Endodermal cell (in vitro differentiated cells): ENCODE data around the gene IGSF5. TPM values are rescaled to one million over a fixed set of nuclear protein-coding genes. Genes with fewer than 3 reads are reported as not detected.

Source experiments
- DNase-seq: peaks from one replicate; pipeline ENCODE4 v3.0.0-alpha.2; 2017
- H3K27ac ChIP-seq: 2 replicates; pipeline ENCODE4 v1.5.1; 2013; ENCODE audit warnings: mild to moderate bottlenecking, low read depth, low read length, moderate library complexity
- H3K27me3 ChIP-seq: 2 replicates; pipeline ENCODE4 v1.6.1; 2013; ENCODE audit warnings: mild to moderate bottlenecking, low read length, moderate library complexity; ENCODE audit not compliant: insufficient read depth, control insufficient read depth, poor library complexity, severe bottlenecking
- H3K36me3 ChIP-seq: 2 replicates; pipeline ENCODE4 v1.7.0; 2013; ENCODE audit warnings: mild to moderate bottlenecking, low read length, moderate library complexity; ENCODE audit not compliant: control insufficient read depth, insufficient read depth
- H3K4me1 ChIP-seq: one replicate; pipeline ENCODE4 v1.7.0; 2013; ENCODE audit warnings: low read length; ENCODE audit not compliant: control insufficient read depth, insufficient read depth
- H3K4me3 ChIP-seq: 2 replicates; pipeline ENCODE4 v1.5.1; 2013; ENCODE audit warnings: mild to moderate bottlenecking, low read length, moderate library complexity
- H3K9ac ChIP-seq: 2 replicates; pipeline ENCODE4 v1.6.1; 2013; ENCODE audit warnings: mild to moderate bottlenecking, low read length, moderate library complexity; ENCODE audit not compliant: poor library complexity, severe bottlenecking; ENCODE audit errors: extremely low read depth
- H3K9me3 ChIP-seq: 2 replicates; pipeline ENCODE4 v1.6.1; 2013; ENCODE audit warnings: mild to moderate bottlenecking, low read length, moderate library complexity; ENCODE audit not compliant: control insufficient read depth
- H3K27ac Mint-ChIP-seq: 2 replicates; pipeline ENCODE4 v1.8.0; 2020; ENCODE audit warnings: mixed read lengths
- H3K27me3 Mint-ChIP-seq: 2 replicates; pipeline ENCODE4 v1.8.0; 2021; ENCODE audit warnings: mild to moderate bottlenecking, mixed read lengths; ENCODE audit not compliant: insufficient read depth
- H3K36me3 Mint-ChIP-seq: 2 replicates; pipeline ENCODE4 v1.8.0; 2020; ENCODE audit warnings: low read depth, mixed read lengths
- H3K4me1 Mint-ChIP-seq: 2 replicates; pipeline ENCODE4 v1.8.0; 2020; ENCODE audit warnings: mixed read lengths
- H3K4me3 Mint-ChIP-seq: 2 replicates; pipeline ENCODE4 v1.8.0; 2020; ENCODE audit warnings: mild to moderate bottlenecking, moderate library complexity, mixed read lengths
- H3K9me3 Mint-ChIP-seq: 2 replicates; pipeline ENCODE4 v1.8.0; 2020; ENCODE audit warnings: mild to moderate bottlenecking, mixed read lengths
- WGBS, 2 experiments: methylation state at CpG; one replicate each; pipeline versions ENCODE4 v1.1.5 to v1.1.7; 2013; ENCODE audit warnings: missing lambda C conversion rate in 2 of 2, mixed read lengths in 1 of 2; ENCODE audit not compliant: insufficient coverage in 1 of 2, insufficient read length in 1 of 2; 5-methylcytosine and 5-hydroxymethylcytosine counted together
- total RNA-seq, 2 donors: library from RNA; stranded (reverse); fragmentation: NEBNext Ultra II Directional in 1 of 2; extraction: Animal tissue kit (Norgen Biotek cat#: 25700) in 1 of 2; gene quantifications; 2 replicates in 1 of 2; 3 replicates in 1 of 2; pipeline ENCODE4 v1.2.1, GENCODE V29; 2021
- TF ChIP-seq, protein P1 (sequence below): fragments of 200-600 bp; sonication (generic); conservative IDR thresholded peaks from 2 replicates; pipeline ENCODE4 v1.5.0; 2021; ENCODE audit warnings: antibody characterized with exemption, mild to moderate bottlenecking

The IGSF5 gene
- total RNA-seq, 2 donors from 2014 or later = 0.77 to 0.81 TPM

DNA sequence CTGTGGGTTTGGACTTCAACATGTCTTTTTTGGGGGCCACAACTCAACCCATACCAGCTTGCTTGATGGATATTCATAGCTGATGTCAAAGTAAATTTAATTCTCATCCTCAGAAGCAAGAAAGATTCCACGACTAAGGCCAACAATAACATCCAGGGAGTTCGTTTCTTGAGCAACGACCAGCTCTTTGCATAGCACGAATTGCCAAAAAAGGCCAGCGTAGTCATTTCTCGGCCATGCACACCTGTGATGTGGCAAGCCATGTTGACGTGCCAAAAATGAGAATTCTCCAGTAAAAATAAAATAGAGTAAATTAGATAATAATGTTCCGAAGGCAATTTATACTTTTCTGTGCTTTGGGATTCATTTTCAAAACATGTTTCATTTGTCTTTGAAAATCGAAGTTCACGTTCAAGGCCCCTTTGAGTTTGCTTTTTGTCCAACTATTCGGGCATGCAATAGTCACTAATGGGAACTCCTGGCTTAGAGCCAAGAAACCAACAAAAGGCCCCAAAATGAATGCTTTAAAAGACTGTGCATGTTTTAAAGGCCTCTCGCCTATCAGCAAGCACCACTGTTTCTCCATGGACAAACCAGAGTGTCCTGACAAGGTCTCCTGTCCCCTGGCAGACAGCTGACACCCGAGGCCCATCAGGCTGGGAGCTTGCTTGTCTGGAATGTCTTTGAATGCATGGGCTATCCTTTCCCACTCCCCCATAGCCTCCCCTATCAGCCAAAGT lies 14.4 kb upstream of the IGSF5 start:
- Mint-ChIP-seq H3K4me1 (peaks cover 2% of the 10 kb centered on the region), H3K9me3 (no peaks in the 10 kb centered on the region)
- H3K27ac ChIP-seq = no peak overlapping the region

DNA sequence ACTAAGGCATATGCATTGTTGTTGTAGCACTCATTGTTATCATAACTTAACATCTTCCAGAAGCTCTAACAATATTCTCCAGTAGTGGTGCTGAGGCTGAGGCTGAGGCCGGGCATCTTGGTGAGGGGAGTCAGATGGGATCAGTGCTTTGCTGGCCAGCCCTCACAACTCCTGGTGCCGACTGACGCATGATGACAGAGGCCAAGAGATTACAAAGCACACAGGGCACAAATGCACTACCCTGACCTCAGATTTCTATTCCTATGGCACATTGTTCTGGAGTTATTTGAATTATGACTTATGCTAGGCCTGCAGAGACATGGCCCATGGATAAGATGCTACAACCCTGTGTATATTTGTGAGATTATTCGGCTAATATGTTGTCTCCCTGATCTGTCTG lies 8.3 kb upstream of the IGSF5 start:
- no peaks in the 10 kb centered on the region for H3K27me3 Mint-ChIP-seq
- no peak overlapping the region for H3K9ac ChIP-seq
- TF ChIP-seq, protein P1, sequence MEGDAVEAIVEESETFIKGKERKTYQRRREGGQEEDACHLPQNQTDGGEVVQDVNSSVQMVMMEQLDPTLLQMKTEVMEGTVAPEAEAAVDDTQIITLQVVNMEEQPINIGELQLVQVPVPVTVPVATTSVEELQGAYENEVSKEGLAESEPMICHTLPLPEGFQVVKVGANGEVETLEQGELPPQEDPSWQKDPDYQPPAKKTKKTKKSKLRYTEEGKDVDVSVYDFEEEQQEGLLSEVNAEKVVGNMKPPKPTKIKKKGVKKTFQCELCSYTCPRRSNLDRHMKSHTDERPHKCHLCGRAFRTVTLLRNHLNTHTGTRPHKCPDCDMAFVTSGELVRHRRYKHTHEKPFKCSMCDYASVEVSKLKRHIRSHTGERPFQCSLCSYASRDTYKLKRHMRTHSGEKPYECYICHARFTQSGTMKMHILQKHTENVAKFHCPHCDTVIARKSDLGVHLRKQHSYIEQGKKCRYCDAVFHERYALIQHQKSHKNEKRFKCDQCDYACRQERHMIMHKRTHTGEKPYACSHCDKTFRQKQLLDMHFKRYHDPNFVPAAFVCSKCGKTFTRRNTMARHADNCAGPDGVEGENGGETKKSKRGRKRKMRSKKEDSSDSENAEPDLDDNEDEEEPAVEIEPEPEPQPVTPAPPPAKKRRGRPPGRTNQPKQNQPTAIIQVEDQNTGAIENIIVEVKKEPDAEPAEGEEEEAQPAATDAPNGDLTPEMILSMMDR = no peak
- H3K27me3 ChIP-seq = no peaks in the 10 kb centered on the region
- no peak overlapping the region for H3K27ac Mint-ChIP-seq
- H3K4me1 ChIP-seq = no peaks in the 10 kb centered on the region
- no peaks in the 10 kb centered on the region for H3K4me1 Mint-ChIP-seq
- H3K9me3 Mint-ChIP-seq = no peaks in the 10 kb centered on the region
- no peaks in the 10 kb centered on the region for H3K36me3 ChIP-seq
- no peak for DNase-seq
- no peak overlapping the region for H3K4me3 Mint-ChIP-seq
- 94 to 100% methylated on average over 2 to 4 of the region's 4 CpGs for WGBS, 2 experiments
- no peak overlapping the region for H3K27ac ChIP-seq
- H3K9me3 ChIP-seq = no peaks in the 10 kb centered on the region
- H3K36me3 Mint-ChIP-seq = no peaks in the 10 kb centered on the region
- no peak overlapping the region for H3K4me3 ChIP-seq

More for the DNA sequence above, 14.4 kb upstream of the IGSF5 start:
- Histone ChIP-seq H3K4me3 (no peak overlapping the region), H3K36me3 (no peaks in the 10 kb centered on the region), H3K27me3 (no peaks in the 10 kb centered on the region), H3K9me3 (no peaks in the 10 kb centered on the region), H3K9ac (no peak overlapping the region), H3K4me1 (no peaks in the 10 kb centered on the region)
- Mint-ChIP-seq H3K4me3 (no peak overlapping the region), H3K27ac (no peak overlapping the region), H3K27me3 (no peaks in the 10 kb centered on the region), H3K36me3 (no peaks in the 10 kb centered on the region)
- 90 to 99% methylated on average over 10 to 13 of the region's 13 CpGs for WGBS, 2 experiments
- TF ChIP-seq, protein P1 = no peak
- DNase-seq = no peak

DNA sequence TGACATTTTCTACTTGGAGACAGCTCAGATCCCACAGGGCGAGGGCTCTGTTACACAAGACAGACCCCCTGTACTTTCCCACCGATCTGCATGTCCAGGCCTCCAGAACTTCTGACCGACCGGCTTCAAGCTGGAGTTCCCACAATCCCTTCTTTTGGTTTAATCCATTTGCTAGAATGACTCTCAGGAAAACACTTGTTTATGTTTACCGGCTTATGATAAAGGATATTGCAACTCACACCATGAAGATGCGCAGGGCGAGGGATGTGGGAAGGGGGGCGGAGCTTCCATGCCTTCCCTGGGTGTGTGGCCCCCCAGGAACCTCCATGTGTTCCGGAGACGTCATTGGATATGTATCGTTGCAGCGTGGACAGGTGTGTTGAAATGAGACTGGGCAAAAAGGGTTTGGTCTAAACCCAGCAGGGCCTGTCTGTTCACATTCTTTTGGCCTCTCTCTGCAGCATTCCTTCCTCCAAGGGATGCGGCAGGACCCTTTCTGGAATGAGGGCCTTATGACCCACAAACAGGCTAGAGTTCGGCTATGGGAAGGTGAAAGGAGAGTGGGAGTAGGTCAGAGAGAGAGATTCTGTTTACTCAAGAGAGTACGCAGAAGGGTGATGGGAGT lies 7.5 kb upstream of the IGSF5 start:
- no peaks in the 10 kb centered on the region for H3K27me3 Mint-ChIP-seq
- H3K9me3 ChIP-seq = no peaks in the 10 kb centered on the region
- no peak overlapping the region for H3K4me3 ChIP-seq
- H3K27me3 ChIP-seq = no peaks in the 10 kb centered on the region
- WGBS, 2 experiments = 92 to 98% methylated on average over 8 to 15 of the region's 15 CpGs
- H3K4me1 Mint-ChIP-seq = no peaks in the 10 kb centered on the region
- no peaks in the 10 kb centered on the region for H3K36me3 ChIP-seq
- TF ChIP-seq, protein P1 = no peak
- no peak for DNase-seq
- no peak overlapping the region for H3K9ac ChIP-seq
- H3K27ac ChIP-seq = no peak overlapping the region
- no peaks in the 10 kb centered on the region for H3K4me1 ChIP-seq
- H3K27ac Mint-ChIP-seq = no peak overlapping the region
- no peak overlapping the region for H3K4me3 Mint-ChIP-seq
- H3K36me3 Mint-ChIP-seq = no peaks in the 10 kb centered on the region
- H3K9me3 Mint-ChIP-seq = no peaks in the 10 kb centered on the region
